CD14-positive monocyte (primary cell): Measurements from ENCODE around the gene PPP4R1. TPM values are rescaled to one million over a fixed set of nuclear protein-coding genes. Genes with fewer than 3 reads are reported as not detected.

Experiments used
- DNase-seq, 3 donors: peaks; one replicate each; pipeline ENCODE4 v3.0.0-alpha.2; 2011 to 2022
- H2AFZ ChIP-seq: 2 replicates; pipeline ENCODE4 v1.6.0; 2012; ENCODE audit warnings: mild to moderate bottlenecking, low read depth, low read length, inconsistent platforms; ENCODE audit not compliant: insufficient read depth, poor library complexity, severe bottlenecking
- H3K27ac ChIP-seq, 2 donors: 1 replicate in 1 of 2; 2 replicates in 1 of 2; pipeline ENCODE4 v1.5.1; 2012 to 2013; ENCODE audit warnings: low read length in 2 of 2, control low read depth in 1 of 2, inconsistent platforms in 1 of 2, low read depth in 1 of 2, mild to moderate bottlenecking in 1 of 2
- H3K27me3 ChIP-seq, 2 donors: one replicate each; pipeline versions ENCODE4 v1.6.0 to v1.6.1; 2011 to 2013; ENCODE audit warnings: low read length in 2 of 2; ENCODE audit not compliant: control insufficient read depth in 2 of 2, insufficient read depth in 2 of 2
- H3K36me3 ChIP-seq, 2 donors: replicated peaks in 1 of 2; 1 replicate in 1 of 2; 2 replicates in 1 of 2; pipeline versions ENCODE4 v1.5.1 to v1.6.1; 2012 to 2013; ENCODE audit warnings: low read length in 2 of 2, control low read depth in 1 of 2, inconsistent platforms in 1 of 2, mild to moderate bottlenecking in 1 of 2; ENCODE audit not compliant: insufficient read depth in 2 of 2, control insufficient read depth in 1 of 2
- H3K4me1 ChIP-seq, 2 donors: 1 replicate in 1 of 2; 2 replicates in 1 of 2; pipeline versions ENCODE4 v1.5.1 to v1.6.1; 2012 to 2013; ENCODE audit warnings: low read length in 2 of 2, control low read depth in 1 of 2, inconsistent platforms in 1 of 2, mild to moderate bottlenecking in 1 of 2, moderate library complexity in 1 of 2; ENCODE audit not compliant: insufficient read depth in 2 of 2, control insufficient read depth in 1 of 2
- H3K4me2 ChIP-seq: replicated peaks from 2 replicates; pipeline ENCODE3; 2012; ENCODE audit warnings: low read length, moderate library complexity, mild to moderate bottlenecking; ENCODE audit not compliant: poor library complexity, severe bottlenecking; ENCODE audit errors: extremely low read depth
- H3K4me3 ChIP-seq, 3 experiments: fragments of 200-600 bp in 1 of 3; sonication (generic) in 1 of 3; replicated peaks in 1 of 3; 1 replicate in 2 of 3; 2 replicates in 1 of 3; pipeline ENCODE4 v1.5.1; 2011 to 2013; ENCODE audit warnings: low read length in 3 of 3, mild to moderate bottlenecking in 3 of 3, control low read depth in 2 of 3, low read depth in 2 of 3, inconsistent platforms in 1 of 3, moderate library complexity in 1 of 3
- H3K79me2 ChIP-seq: 2 replicates; pipeline ENCODE4 v1.6.0; 2012; ENCODE audit warnings: mild to moderate bottlenecking, control low read depth, inconsistent platforms, low read length, moderate library complexity; ENCODE audit not compliant: insufficient read depth
- H3K9ac ChIP-seq: 2 replicates; pipeline ENCODE4 v1.6.0; 2017; ENCODE audit warnings: low read length, mild to moderate bottlenecking; ENCODE audit not compliant: insufficient read depth, poor library complexity, severe bottlenecking
- H3K9me3 ChIP-seq, 2 donors: replicated peaks in 1 of 2; 1 replicate in 1 of 2; 2 replicates in 1 of 2; pipeline versions ENCODE4 v1.5.1 to v1.6.1; 2012 to 2013; ENCODE audit warnings: low read length in 2 of 2, control low read depth in 1 of 2; ENCODE audit not compliant: control insufficient read depth in 1 of 2, insufficient read depth in 1 of 2
- H4K20me1 ChIP-seq: 2 replicates; pipeline ENCODE4 v1.6.0; 2012; ENCODE audit warnings: mild to moderate bottlenecking, low read length, control low read depth, moderate library complexity; ENCODE audit not compliant: insufficient read depth
- H3K27ac Mint-ChIP-seq, 7 donors: one replicate each; pipeline ENCODE4 v1.8.0; 2020; ENCODE audit warnings: mild to moderate bottlenecking in 7 of 7, mixed read lengths in 7 of 7, moderate library complexity in 6 of 7, inconsistent platforms in 2 of 7
- H3K27me3 Mint-ChIP-seq, 3 donors: one replicate each; pipeline ENCODE4 v1.8.0; 2021 to 2022; ENCODE audit warnings: low read depth in 3 of 3, mild to moderate bottlenecking in 3 of 3, mixed read lengths in 3 of 3, moderate library complexity in 3 of 3, inconsistent platforms in 1 of 3
- H3K36me3 Mint-ChIP-seq, 2 donors: one replicate each; pipeline ENCODE4 v1.8.0; 2020; ENCODE audit warnings: mixed read lengths in 2 of 2, inconsistent platforms in 1 of 2, mild to moderate bottlenecking in 1 of 2
- H3K4me1 Mint-ChIP-seq: one replicate; pipeline ENCODE4 v1.8.0; 2020; ENCODE audit warnings: mild to moderate bottlenecking, mixed read lengths
- H3K4me3 Mint-ChIP-seq, 2 donors: one replicate each; pipeline ENCODE4 v1.8.0; 2020; ENCODE audit warnings: mild to moderate bottlenecking in 2 of 2, mixed read lengths in 2 of 2, moderate library complexity in 1 of 2
- H3K9me3 Mint-ChIP-seq, 7 donors: one replicate each; pipeline ENCODE4 v1.8.0; 2020 to 2022; ENCODE audit warnings: mixed read lengths in 7 of 7, mild to moderate bottlenecking in 6 of 7, moderate library complexity in 6 of 7, inconsistent platforms in 2 of 7
- CTCF ChIP-seq: fragments of 200-600 bp; IDR thresholded peaks from one replicate; pipeline ENCODE4 v1.8.0; 2022; ENCODE audit warnings: antibody characterized with exemption, mild to moderate bottlenecking
- WGBS: methylation state at CpG from one replicate; pipeline ENCODE4 v1.1.5; 2013; ENCODE audit warnings: missing lambda C conversion rate; ENCODE audit not compliant: insufficient coverage; 5-methylcytosine and 5-hydroxymethylcytosine counted together
- intact Hi-C, 2 donors: fragments of 100-400 bp; cut with micrococcal nuclease; formaldehyde crosslinking; loops; one replicate each; pipeline versions ENCODE4 v1.15.0 to v1.15.1; 2023
- polyA plus RNA-seq, 3 donors: library from polyadenylated mRNA; depleted of rRNA in 1 of 3; unstranded in 2 of 3; stranded (reverse) in 1 of 3; fragments of 300-500 nt in 2 of 3; fragments of >200 nt in 1 of 3; fragmentation: Illumina TruSeq in 2 of 3; gene quantifications; 1 replicate in 2 of 3; 2 replicates in 1 of 3; pipeline ENCODE4 v1.2.3, GENCODE V29; 2012 to 2021

The PPP4R1 gene
- polyA plus RNA-seq, 3 donors: 22.0 to 45.3 (median 24.6) TPM

DNA sequence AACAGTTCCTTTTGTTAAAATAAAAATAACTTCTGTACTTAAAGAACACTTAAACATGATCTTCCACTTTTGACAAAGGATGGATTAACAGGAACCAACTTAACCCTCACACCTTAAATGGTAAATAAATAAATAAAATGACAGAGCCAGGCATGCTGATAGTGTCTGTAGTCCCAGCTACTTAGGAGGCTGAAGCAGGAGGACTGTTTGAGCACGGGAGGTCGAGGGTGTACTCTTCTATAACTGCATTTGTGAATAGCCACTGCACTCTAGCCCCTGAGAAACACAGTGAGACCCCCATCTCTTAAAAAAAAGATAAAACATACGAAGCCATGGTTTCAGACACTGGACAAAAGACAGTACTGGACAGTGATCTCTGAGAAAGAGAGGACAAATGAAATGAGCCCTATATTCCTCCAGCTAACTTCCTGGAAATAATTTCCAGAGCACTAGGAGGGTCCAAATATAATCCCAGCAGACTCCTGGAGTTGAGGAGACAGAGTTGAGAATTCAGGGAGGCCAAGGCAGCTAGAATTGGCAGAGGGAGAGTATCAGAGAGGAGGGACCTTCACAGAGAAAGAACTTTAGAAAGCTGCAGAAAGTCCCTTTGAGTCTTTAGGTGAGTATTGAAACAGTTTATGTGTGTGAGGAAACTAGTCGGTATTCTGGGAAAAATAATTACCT, 17.4 kb downstream of the PPP4R1 start:
- H2AFZ ChIP-seq: no peak overlapping the region
- DNase-seq: no peak
- peaks cover 13 to 22% of the 10 kb centered on the region in 2 donors for H3K36me3 ChIP-seq
- no peaks in the 10 kb centered on the region for H3K27me3 Mint-ChIP-seq
- peaks cover 73% of the 10 kb centered on the region for H4K20me1 ChIP-seq
- no CpG with 5 or more reads among the region's 4 CpGs for WGBS
- H3K9me3 ChIP-seq: peaks cover 12 to 14% of the 10 kb centered on the region in 2 donors
- no peaks in the 10 kb centered on the region for H3K4me1 ChIP-seq
- no peaks in the 10 kb centered on the region for H3K27me3 ChIP-seq
- H3K27ac Mint-ChIP-seq: peak overlapping the region in 3 of 7 donors; percentile 17 to 51 (median 27)
- no peak for TF ChIP-seq CTCF
- intact Hi-C loops: no loop called here
- peaks cover 86% of the 10 kb centered on the region for H3K79me2 ChIP-seq
- H3K4me2 ChIP-seq: no peak overlapping the region
- H3K9me3 Mint-ChIP-seq: peaks cover 10 to 16% (median 13%) of the 10 kb centered on the region in 7 donors
- H3K4me3 ChIP-seq: no peak overlapping the region
- H3K36me3 Mint-ChIP-seq: peaks cover 21 to 36% of the 10 kb centered on the region in 2 donors
- no peak overlapping the region for H3K9ac ChIP-seq
- no peak overlapping the region for H3K4me3 Mint-ChIP-seq
- peak overlapping the region in 1 of 2 donors; percentile 32 for H3K27ac ChIP-seq
- peaks cover 17% of the 10 kb centered on the region for H3K4me1 Mint-ChIP-seq

DNA sequence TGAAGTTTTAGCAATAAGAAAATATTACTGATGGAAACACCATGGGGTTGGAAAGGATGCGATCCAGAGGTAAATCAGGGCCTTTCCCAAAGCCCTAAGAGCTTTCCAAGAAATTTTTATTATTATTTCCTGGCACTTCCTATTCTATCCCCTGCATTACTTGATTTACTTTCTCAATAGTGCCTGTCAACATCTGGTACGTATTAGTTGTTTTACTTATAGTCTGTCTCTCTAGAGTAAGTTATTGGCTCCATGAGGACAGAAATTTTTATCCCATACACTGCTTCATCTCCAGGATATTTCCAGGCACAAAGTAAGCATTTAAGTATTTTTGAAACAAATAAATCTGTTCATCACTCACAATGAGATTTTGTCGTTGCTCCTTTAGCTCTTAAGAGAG, 18.1 kb downstream of the PPP4R1 start:
- H3K27ac Mint-ChIP-seq: no peak overlapping the region
- H3K4me3 Mint-ChIP-seq: no peak overlapping the region
- Histone ChIP-seq H3K27ac (peak overlapping the region in 1 of 2 donors; percentile 32), H3K9me3 (peaks cover 10 to 12% of the 10 kb centered on the region in 2 donors), H3K27me3 (no peaks in the 10 kb centered on the region), H4K20me1 (peaks cover 74% of the 10 kb centered on the region), H3K79me2 (peaks cover 83% of the 10 kb centered on the region), H3K4me3 (no peak overlapping the region), H3K9ac (no peak overlapping the region), H3K4me1 (no peaks in the 10 kb centered on the region), H3K36me3 (peaks cover 19 to 30% of the 10 kb centered on the region in 2 donors), H2AFZ (no peak overlapping the region), H3K4me2 (no peak overlapping the region)
- peaks cover 7 to 14% (median 12%) of the 10 kb centered on the region in 7 donors for H3K9me3 Mint-ChIP-seq
- no peak for DNase-seq
- H3K27me3 Mint-ChIP-seq: no peaks in the 10 kb centered on the region
- no CpG with 5 or more reads among the region's 3 CpGs for WGBS
- H3K36me3 Mint-ChIP-seq: peaks cover 26 to 39% of the 10 kb centered on the region in 2 donors
- no peak for TF ChIP-seq CTCF
- H3K4me1 Mint-ChIP-seq: peaks cover 17% of the 10 kb centered on the region
- intact Hi-C loops: no loop called here
